HG02938 (cell line): ENCODE data around the gene OR6S1.

Experiments used
- ATAC-seq: cut with Tn5 transposase; IDR thresholded peaks from one replicate; pipeline ENCODE4 v1.9.1; 2021; ENCODE audit warnings: mild to moderate bottlenecking, moderate library complexity; ENCODE audit not compliant: unreplicated experiment

Gene OR6S1, protein sequence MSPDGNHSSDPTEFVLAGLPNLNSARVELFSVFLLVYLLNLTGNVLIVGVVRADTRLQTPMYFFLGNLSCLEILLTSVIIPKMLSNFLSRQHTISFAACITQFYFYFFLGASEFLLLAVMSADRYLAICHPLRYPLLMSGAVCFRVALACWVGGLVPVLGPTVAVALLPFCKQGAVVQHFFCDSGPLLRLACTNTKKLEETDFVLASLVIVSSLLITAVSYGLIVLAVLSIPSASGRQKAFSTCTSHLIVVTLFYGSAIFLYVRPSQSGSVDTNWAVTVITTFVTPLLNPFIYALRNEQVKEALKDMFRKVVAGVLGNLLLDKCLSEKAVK

GRCh38 chr14:20641591-20641990 is at the start of gene OR6S1:
TSS of gene OR6S1 (minus strand) at chr14:20641691. CDS start at chr14:20641691, 0 bp downstream.
- no peak for ATAC-seq

DNA sequence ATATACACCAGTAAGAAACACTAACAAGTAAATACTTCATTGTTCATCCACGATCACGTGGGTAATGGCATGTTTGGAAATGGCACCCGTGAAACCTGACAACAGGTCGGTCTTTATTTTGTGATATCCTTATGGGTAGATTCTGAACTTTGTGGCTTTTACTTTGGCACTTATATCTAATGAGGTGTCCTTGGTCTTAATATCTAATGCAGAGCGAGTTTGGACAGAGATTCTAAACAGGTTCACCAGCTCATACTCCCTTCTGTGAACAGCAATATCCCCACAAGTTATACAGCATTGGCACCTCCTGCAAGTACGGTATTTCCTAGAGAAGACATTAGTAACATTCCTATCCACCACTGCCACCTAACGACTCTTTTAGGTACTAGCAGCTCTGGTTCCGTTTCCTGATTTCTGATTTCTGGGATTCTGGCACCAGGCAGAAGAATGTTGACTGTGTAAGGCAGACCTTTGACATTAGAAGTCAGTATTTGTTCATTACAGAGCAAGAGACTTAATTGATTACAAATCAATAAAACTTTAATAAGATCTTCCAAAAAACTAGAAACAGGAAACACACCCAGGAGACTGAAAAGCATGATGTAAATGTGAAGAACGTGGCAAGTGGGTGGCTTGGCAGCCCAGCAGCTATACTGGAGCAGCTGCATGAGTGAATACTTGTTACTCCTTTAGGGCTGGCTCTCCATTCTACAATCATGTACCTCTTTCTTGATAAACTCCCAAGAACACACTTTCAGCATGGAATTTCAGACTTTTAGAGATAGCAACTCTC is 49.6 kb upstream of the OR6S1 start:
- no peak for ATAC-seq

GRCh38 chr14:20688167-20688839 is 46.8 kb upstream of the OR6S1 start, which contains the start of gene ANG:
TSS of gene ANG (plus strand) at chr14:20688764. CDS start at chr14:20693565, 4,801 bp downstream.
- no peak for ATAC-seq

GRCh38 chr14:20687362-20688166 is 46.1 kb upstream of the OR6S1 start:
- ATAC-seq = no peak

DNA sequence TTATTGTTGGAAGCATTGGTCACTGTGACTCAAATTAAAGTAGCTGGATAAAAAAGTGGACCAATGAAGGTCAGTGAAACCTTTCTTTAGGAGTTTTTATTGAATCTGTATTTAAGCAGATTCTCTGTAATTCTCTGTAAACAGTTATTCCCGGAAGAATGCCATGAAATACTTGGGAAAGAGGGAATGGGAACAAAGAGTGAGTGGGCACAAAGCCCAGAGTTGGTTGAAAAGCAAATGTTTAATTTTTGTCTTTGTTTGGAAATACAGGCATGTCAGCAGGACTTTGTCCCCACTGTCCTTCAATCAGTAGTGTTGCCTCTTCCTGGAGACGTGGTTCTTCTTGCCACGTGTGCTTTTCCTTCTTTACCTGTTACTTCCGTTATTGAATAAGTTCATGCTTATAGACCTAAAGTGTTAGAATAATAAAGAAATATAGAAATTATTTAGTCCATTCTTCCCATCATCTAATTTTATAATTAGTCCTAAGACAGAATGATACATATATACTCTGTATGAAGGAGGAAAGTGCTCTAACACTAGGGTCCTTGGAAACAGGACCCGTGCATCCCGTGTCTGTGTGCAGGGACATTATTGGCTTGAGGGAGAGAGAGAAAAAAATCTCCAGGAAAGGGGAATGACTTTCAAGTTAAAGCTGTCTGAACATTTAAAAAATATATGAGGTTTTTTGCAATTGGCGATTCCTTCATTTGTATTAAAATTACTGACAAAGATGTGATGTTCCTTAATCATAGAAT is 45.1 kb upstream of the OR6S1 start:
- no peak for ATAC-seq

GRCh38 chr14:20684662-20685456 is 43.4 kb upstream of the OR6S1 start:
- ATAC-seq = no peak

DNA sequence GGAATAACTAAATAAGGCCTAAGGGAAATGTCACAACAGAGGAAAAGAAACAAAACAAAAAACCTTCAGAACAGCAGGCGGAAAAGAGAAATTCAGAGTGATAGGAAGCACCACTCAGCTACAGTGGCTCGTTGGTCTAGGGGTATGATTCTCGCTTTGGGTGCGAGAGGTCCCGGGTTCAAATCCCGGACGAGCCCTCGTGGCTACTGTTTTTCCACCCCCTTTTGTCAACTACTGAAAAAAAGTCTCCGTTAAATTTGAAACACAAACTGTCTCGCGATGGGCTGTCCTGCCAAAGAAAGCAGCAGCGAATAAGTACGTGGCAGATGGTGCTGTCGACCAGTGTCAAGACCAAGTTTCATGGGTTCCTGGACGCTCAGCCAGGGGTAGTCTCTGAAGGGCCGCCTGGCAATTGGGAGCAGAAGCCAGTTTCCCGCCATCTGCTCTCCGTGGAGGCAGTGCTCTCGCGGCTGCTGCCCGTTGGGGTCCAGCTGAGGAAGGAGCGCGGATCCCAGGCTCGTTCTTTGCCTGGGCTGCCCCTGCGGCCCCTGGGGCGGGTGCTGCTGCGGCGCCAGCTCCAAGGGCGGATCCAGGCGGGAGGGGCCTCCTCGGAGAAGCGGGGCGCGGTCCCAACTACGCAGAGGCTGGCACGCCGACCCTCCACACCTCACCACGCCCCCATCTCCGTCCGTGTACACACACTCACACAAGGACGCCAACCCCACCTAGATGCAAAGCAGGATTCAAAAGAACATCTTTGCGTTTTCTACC is 42.6 kb upstream of the OR6S1 start, which contains the start of gene RNASE4:
RNASE4 (plus strand) TSS at position 670 of the 771 bp plus-strand sequence. CDS start 14,812 bp downstream, outside the sequence.
- peak; percentile 20 for ATAC-seq

GRCh38 chr14:20683125-20683890 is 41.8 kb upstream of the OR6S1 start:
- ATAC-seq = peak; percentile 25

GRCh38 chr14:20682435-20683124 is 41.1 kb upstream of the OR6S1 start:
- peak; percentile 38 for ATAC-seq

DNA sequence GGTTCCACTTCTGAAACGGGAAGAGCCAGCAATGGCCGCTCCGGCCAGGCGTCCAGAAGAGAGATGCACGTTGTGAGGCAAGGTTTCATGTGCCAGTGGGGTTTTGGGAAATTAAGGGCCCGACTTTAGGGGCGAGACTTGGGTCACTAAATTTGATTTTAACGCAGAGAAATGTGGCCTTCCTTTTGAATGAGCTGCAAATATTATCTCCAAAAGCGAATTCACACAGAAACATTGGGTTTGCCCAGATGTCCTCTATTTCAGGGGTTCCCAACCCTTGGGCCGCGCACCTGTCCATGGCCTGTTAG is 40.6 kb upstream of the OR6S1 start:
- ATAC-seq = no peak

DNA sequence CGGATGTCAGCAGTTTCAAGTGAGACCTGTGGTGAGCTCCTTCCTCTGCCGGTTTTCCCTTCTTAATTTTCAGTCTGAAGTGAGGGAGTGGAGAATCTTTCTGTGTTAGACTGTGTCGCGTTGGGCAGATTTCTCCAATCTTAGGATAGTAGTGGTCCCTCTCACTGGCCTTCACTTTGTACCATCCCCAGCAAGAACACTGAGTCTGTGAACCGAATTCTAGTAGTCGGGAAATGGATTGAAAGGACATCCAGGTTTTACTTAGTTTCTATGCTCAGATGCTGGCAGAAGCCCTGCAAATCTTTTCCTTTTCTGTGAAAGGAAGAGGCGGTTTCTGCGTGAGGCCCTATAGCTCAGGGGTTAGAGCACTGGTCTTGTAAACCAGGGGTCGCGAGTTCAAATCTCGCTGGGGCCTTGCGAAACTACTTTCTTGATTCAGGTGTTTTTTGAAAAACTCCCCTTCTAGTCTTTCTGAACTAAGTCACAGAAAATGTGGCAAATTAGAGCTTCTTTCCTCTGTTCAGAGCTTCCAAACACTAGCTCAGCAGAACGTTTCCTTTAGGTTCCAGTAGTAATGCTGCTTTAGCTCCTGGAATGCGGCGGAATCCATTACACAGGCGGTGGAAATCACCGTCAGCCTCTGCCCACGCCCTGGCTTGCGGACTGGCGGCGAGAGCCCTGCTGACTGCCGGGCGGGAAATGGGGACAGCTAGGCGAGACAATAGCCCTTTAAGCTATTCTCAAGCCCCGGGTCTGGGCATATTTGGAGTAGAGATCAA is 40.0 kb upstream of the OR6S1 start:
- ATAC-seq = no peak

GRCh38 chr14:20680843-20681347 is 39.4 kb upstream of the OR6S1 start:
- ATAC-seq = no peak

- ATAC-seq = no peak
Measured at GRCh38 chr14:20680363-20680762, 38.9 kb upstream of the OR6S1 start.

- no peak for ATAC-seq
Measured at GRCh38 chr14:20679907-20680306, 38.4 kb upstream of the OR6S1 start.

- ATAC-seq = no peak
Measured at GRCh38 chr14:20676072-20676471, 34.6 kb upstream of the OR6S1 start.

- ATAC-seq = no peak
Measured at GRCh38 chr14:20675669-20676068, 34.2 kb upstream of the OR6S1 start.
